OCI-LY1 (cell line): ENCODE measurements around the gene ANKRD35.

ENCODE experiments used
- CTCF ChIP-seq: fragments of 200-600 bp; sonication (generic), shearing (Covaris generic); IDR thresholded peaks from 2 replicates; pipeline ENCODE4 v1.5.1; 2017; ENCODE audit warnings: mild to moderate bottlenecking, antibody characterized with exemption, low read length, moderate library complexity, mixed read lengths
- EZH2 ChIP-seq: fragments of 200-600 bp; sonication (generic), shearing (Covaris generic); IDR thresholded peaks from 2 replicates; pipeline ENCODE4 v1.8.0; 2017; ENCODE audit warnings: borderline replicate concordance, mixed run types, mild to moderate bottlenecking, antibody characterized with exemption, low read length, moderate library complexity, mixed read lengths

- TF ChIP-seq CTCF (no peak), EZH2 (no peak)
These were observed 57.2 kb downstream of the ANKRD35 start for GRCh38 chr1:145828367-145829026.
